Inferior parietal cortex (tissue), 1 donor: ENCODE results near the gene INPP5A.
A peak's percentile ranks its signal among the peaks of the same experiment; 100 is the strongest.
"Not testable (repeated sequence)": the region's sequence is repeated elsewhere in the genome, so short reads cannot be mapped to it uniquely, and the experiment has no call there.

ENCODE experiments used
- DNase-seq: peaks from one replicate; pipeline ENCODE4 v3.0.0-alpha.2; 2016; ENCODE audit errors: extremely low spot score

The INPP5A gene

DNA sequence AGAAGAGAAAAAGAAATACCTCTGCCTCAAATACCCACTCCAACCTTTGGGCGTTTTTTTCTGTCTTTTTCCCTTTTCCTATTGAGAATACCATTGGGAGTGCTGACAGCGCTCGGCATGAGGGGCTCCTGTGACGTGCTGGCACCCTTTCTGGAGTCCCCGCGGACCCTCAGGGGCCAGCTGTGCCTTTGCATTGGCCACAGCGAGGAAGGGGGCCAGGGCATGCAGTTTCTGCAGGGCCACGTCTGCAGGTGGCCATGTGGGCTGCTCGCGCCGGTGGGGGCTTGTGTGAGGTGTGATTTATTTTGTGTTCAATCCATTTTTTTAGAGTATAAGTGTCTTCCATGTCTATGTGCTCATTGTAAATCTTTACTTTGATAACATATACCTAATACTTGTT, 57.4 kb downstream of the INPP5A start:
- DNase-seq: no peak

DNA sequence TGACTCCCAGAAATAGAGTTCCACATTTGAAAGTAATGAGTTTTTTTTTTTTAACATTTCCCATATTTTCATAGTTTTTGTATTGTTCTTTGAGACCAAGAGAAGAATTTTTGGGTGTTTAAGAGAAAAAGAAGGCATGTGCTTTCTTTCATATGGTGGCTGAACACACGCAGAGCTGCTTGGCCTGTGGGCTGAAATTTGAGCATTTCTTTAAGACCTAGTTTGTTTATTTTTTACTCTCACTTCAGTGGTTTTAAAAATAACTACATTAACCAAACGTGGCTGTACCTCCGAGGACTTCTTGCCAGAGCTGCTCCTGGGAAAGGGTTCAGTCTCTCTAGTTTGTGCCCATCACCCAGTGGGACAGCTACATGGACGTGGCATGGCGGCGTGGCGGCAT, 58.3 kb downstream of the INPP5A start:
- no peak for DNase-seq

- no peak for DNase-seq
Measured at GRCh38 chr10:132596742-132597279, 59.2 kb downstream of the INPP5A start.

DNA sequence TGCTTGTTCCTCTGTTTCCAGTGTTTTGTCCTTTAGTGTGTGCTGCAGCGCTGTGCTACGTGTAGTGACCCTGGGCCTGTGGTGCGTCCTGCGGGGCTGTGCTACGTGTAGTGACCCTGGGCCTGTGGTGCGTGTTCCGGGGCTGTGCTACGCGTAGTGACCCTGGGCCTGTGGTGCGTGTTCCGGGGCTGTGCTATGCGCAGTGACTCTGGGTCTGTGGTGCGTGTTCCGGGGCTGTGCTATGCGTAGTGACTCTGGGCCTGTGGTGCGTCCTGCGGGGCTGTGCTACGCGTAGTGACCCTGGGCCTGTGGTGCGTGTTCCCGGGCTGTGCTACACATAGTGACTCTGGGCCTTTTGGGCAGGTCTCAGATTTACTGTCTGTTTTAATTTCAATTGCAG, 60.1 kb downstream of the INPP5A start:
- DNase-seq: no peak

GRCh38 chr10:132599023-132599618, 61.5 kb downstream of the INPP5A start:
- not testable (repeated sequence) for DNase-seq

- DNase-seq: no peak
Measured at GRCh38 chr10:132599732-132600131, 62.1 kb downstream of the INPP5A start.

DNA sequence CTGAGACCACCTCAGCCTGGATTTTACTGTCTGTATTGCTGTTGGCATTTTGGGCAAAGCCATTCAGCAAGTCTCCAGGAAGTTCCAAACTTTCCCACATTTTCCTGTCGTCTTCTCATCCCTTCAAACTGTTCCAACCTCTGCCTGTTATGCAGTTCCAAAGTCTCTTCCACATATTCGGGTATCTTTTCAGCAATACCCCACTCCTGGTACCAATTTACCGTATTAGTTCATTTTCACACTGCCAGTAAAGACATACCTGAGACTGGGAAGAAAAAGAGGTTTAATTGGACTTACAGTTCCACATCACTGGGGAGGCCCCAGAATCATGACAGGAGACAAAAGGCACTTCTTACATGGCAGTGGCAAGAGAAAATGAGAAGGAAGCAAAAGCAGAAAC, 62.8 kb downstream of the INPP5A start:
- DNase-seq: no peak

DNA sequence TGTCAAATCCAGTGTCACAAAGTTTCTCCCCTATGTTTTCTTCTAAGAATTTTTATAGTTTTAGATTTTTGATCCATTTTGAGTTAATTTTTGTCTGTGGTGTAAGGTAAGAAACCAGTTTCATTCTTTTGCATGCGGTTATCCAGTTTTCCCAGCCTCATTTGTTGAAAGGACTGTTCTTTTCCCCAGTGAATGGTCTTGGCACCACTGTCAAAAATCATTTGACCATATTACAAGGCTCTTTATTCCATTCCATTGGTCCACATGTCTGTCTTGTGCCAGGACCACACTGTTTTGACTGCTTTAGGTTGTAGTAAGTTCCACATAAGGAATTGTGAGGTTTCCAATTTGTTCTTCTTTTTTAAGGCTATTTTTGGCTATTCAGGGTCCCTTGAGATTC, 64.0 kb downstream of the INPP5A start:
- no peak for DNase-seq

GRCh38 chr10:132602614-132603013, 65.0 kb downstream of the INPP5A start:
- DNase-seq: no peak

- no peak for DNase-seq
Measured at GRCh38 chr10:132603851-132604533, 66.4 kb downstream of the INPP5A start.

GRCh38 chr10:132604686-132605085, 67.1 kb downstream of the INPP5A start:
- no peak for DNase-seq

GRCh38 chr10:132605390-132605789, 67.8 kb downstream of the INPP5A start:
- DNase-seq: no peak

DNA sequence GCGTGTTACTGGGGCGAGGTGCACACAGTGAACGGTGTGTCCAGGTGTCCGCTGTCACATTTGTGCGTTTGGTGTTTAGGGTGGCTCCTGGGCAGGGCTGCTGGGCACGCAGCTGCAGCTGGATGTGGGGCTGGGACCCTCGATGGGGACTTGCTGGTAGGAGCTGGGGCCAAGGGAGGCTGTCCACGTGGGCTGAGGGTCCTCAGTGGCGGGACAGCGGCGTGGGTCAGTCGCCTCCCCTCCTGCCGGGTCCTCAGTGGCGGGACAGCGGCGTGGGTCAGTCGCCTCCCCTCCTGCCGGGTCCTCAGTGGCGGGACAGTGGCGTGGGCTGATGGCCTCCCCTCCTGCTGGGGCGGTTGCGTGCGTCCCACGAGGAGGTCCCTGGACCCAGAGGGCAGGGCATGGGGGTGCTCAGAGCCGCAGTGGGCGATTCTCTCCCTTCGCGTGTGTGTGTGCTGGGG, 68.5 kb downstream of the INPP5A start:
- no peak for DNase-seq

DNA sequence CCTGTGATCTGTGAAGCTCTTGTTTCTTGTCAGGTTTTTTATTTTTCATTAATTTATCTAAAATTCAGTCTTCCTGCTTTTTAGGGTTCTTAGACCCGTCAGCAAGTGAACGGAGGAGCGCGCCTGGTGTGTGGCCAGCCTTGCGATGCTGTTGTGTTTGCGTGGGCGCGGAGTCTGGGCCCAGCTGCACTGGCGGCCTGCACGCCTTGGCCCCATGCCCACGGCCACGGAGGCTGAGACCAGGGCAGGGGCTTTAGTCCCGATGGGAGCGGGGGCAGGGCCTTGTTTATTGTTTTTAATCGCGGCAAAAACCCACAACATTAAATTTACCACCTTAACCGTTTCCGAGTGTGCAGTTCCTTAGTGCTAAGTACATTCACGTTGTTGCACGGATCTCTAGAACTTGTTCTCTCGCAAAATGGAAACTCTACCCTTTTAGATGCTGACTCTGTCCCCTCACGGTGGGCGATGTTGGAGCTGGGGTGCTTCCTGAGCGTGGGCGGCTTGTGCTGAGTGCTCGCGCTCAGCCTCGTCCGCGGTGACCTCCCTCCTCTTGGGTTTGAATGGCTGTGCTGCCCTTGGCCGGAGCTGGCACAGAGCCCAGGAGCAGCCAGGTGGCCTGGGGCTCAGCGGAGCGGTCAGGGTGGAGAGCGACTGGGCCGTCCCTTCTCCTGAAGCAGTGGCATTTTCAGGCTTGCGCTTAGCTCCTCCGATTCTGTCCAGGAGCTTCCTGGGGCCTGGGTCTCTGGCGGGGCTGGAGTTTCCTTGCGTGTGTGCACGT, 69.1 kb downstream of the INPP5A start:
- DNase-seq: peak; percentile 47

GRCh38 chr10:132607491-132607890, 69.9 kb downstream of the INPP5A start:
- DNase-seq: no peak

DNA sequence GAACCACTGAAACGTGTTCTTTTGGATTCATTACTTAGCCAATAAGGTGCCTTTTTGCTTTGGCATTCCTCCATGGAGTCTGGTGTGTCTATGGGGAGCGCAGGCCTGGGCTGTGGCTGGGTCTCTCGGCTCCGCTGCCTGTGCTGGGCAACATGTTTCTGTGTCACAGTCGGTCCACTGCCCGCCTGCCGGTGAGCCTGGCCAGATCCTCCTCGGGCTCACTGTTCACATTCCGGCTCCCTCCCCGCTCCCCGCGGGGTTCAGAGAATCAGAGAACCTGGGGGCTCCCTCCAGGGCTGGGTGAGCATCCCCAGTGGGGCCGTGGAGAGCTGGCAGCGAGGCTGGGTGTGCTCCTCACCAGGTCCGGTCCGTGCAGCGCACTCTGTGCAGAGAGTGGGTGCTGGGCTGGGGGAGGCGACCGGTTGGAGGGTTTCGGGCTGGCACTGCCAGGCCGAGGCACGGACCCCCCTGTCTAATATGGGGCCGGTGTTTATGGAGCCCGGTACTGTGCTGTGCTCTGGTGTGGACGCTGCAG, 70.4 kb downstream of the INPP5A start:
- no peak for DNase-seq

DNA sequence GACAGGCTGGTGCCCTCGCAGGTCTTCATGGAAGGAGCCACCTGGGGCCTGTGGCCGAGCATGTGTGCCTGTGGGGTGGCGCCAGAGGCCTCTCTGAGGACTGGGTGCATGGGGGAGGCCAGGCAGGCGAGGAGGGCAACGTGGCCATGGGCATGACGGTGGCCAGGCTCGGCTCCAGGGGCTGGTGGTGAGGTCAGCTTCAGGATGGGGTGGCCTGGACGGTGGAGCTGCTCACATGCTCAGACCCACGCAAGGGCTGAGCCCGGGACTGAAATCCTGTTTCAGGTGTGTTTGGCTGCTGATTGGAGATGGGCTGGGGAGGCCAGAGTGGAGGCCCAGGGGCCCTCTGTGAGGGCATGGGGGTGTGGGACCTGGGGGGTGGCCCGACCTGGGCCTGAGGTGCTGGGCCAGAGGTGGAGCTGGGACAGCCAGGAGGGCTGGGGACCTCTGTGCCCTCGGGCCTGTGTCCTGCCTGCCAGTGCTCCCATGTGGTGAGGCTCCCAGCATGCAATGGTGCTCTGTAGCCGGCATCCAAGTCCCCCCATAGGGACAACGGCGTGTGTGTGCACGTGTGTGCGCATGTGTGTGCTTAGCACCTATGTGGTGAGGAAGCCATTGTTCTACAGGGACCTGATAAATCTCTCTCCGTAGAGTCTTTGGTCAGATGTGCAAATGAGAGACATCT, 71.1 kb downstream of the INPP5A start:
- DNase-seq: no peak

GRCh38 chr10:132609211-132609610, 71.6 kb downstream of the INPP5A start:
- DNase-seq: no peak

DNA sequence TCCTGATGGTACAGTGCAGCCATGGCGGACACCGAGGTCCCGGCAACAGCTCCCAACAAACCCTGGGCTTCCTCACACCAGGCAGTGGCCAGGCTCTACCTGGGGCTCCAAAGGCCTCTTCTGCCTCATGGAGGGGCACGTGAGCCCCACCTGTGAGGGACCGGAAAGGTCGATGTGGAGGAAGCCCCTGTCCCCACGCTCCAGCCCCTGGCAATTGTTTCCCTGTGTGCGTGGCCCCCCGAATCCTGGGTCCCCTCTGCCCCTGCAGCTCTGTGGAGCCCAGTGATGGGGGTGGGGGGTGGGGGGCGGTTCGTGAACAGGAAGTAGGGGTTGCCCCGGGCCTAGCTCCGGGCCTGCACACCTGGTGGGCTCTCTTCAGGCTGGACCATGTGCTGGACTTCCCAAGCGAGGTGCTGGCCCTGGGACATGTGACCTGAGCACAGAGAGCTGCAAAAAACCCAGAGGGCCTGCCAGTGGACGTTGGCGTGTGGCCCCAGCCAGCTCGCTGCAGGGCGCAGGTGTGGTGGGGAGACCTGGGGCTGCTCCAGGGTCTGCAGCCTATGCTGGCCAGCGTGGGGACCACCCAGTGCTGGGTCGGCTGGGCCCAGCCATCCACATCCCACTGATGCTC, 72.6 kb downstream of the INPP5A start:
- no peak for DNase-seq

GRCh38 chr10:132611026-132611910, 73.7 kb downstream of the INPP5A start:
- no peak for DNase-seq
